Forelimb muscle (tissue), 1 donor: ENCODE data around the gene BSPRY. TPM values are rescaled to one million over a fixed set of nuclear protein-coding genes. Genes with fewer than 3 reads are reported as not detected.
"Not testable (repeated sequence)": the region's sequence is repeated elsewhere in the genome, so short reads cannot be mapped to it uniquely, and the experiment has no call there.

ENCODE experiments used
- DNase-seq: peaks from one replicate; pipeline ENCODE4 v3.0.0-alpha.2; 2013; ENCODE audit warnings: low read depth
- polyA plus RNA-seq: library from polyadenylated mRNA; unstranded; fragments of 120-200 nt; gene quantifications from one replicate; pipeline ENCODE4 v1.2.1, GENCODE V29; 2013; ENCODE audit not compliant: insufficient read length

The BSPRY gene
- polyA plus RNA-seq, 1 donor = 0.29 TPM

GRCh38 chr9:113341712-113342410 lies 7.5 kb upstream of the BSPRY start:
- DNase-seq = no peak

GRCh38 chr9:113343732-113344231 lies 5.6 kb upstream of the BSPRY start:
- DNase-seq = no peak

GRCh38 chr9:113345190-113345589 lies 4.2 kb upstream of the BSPRY start:
- DNase-seq = no peak

- no peak for DNase-seq
Observed at GRCh38 chr9:113345671-113346070, 3.7 kb upstream of the BSPRY start.

- DNase-seq = no peak
Observed at GRCh38 chr9:113348437-113348836, 904 bp upstream of the BSPRY start.

- no peak for DNase-seq
Observed at GRCh38 chr9:113349066-113349444, 286 bp upstream of the BSPRY start.

- no peak for DNase-seq
Observed at GRCh38 chr9:113350107-113350661, 843 bp downstream of the BSPRY start.

- no peak for DNase-seq
Observed at GRCh38 chr9:113350937-113351336, 1.6 kb downstream of the BSPRY start.

GRCh38 chr9:113352006-113352405 lies 2.7 kb downstream of the BSPRY start:
- DNase-seq = no peak

GRCh38 chr9:113352411-113352810 lies 3.1 kb downstream of the BSPRY start:
- no peak for DNase-seq

GRCh38 chr9:113355040-113355596 lies 5.8 kb downstream of the BSPRY start:
- no peak for DNase-seq

- no peak for DNase-seq
Observed at GRCh38 chr9:113356686-113357292, 7.4 kb downstream of the BSPRY start.

GRCh38 chr9:113359385-113359784 lies 10.0 kb downstream of the BSPRY start:
- no peak for DNase-seq

GRCh38 chr9:113360242-113360842 lies 11.0 kb downstream of the BSPRY start:
- DNase-seq = no peak

GRCh38 chr9:113361304-113362018 lies 12.1 kb downstream of the BSPRY start:
- no peak for DNase-seq

GRCh38 chr9:113363336-113363735 lies 14.0 kb downstream of the BSPRY start:
- no peak for DNase-seq

- no peak for DNase-seq
Observed at GRCh38 chr9:113364951-113365350, 15.6 kb downstream of the BSPRY start.

- DNase-seq = not testable (repeated sequence)
Observed at GRCh38 chr9:113365652-113366051, 16.3 kb downstream of the BSPRY start.

GRCh38 chr9:113368348-113368981 lies 19.1 kb downstream of the BSPRY start:
- no peak for DNase-seq

GRCh38 chr9:113368982-113369854 lies 19.9 kb downstream of the BSPRY start:
- DNase-seq = no peak
